HepG2 (cell line): ENCODE data around the gene ZFAND2B. TPM values are rescaled to one million over a fixed set of nuclear protein-coding genes. Genes with fewer than 3 reads are reported as not detected.
A peak's percentile ranks its signal among the peaks of the same experiment; 100 is the strongest.

Experiments used
- ARHGAP35 ChIP-seq: sonication (generic); formaldehyde crosslinking; IDR thresholded peaks from 2 replicates; pipeline ENCODE4 v1.9.0; 2022; ENCODE audit warnings: mild to moderate bottlenecking, inconsistent platforms, moderate library complexity, missing genetic modification reagents, borderline replicate concordance
- CHCHD3 ChIP-seq: sonication (generic); formaldehyde crosslinking; IDR thresholded peaks from 2 replicates; pipeline ENCODE4 v1.8.0; 2022; ENCODE audit warnings: mild to moderate bottlenecking, missing genetic modification reagents, moderate library complexity
- PCBP2 ChIP-seq: fragments of 200-400 bp; formaldehyde crosslinking; optimal IDR thresholded peaks from 2 replicates; pipeline ENCODE3; 2018; ENCODE audit warnings: low read length, low read depth; ENCODE audit not compliant: poor library complexity, severe bottlenecking
- PHF20 ChIP-seq: sonication (generic); formaldehyde crosslinking; IDR thresholded peaks from 2 replicates; pipeline ENCODE4 v1.5.0; 2020; ENCODE audit warnings: mild to moderate bottlenecking, missing genetic modification reagents
- REL ChIP-seq: sonication (generic); formaldehyde crosslinking; conservative IDR thresholded peaks from 2 replicates; pipeline ENCODE4 v1.8.0; 2022; ENCODE audit warnings: mild to moderate bottlenecking, missing genetic modification reagents, moderate library complexity
- RXRA ChIP-seq: sonication (generic); formaldehyde crosslinking; IDR thresholded peaks from 2 replicates; pipeline ENCODE4 v1.5.1; 2020; ENCODE audit warnings: missing genetic modification reagents
- ZNF264 ChIP-seq: sonication (generic); formaldehyde crosslinking; IDR thresholded peaks from 2 replicates; pipeline ENCODE4 v1.4.0; 2020; ENCODE audit warnings: missing genetic modification reagents
- ZNF460 ChIP-seq: sonication (generic); formaldehyde crosslinking; IDR thresholded peaks from 2 replicates; pipeline ENCODE4 v1.5.1; 2020; ENCODE audit warnings: missing genetic modification reagents, mild to moderate bottlenecking, borderline replicate concordance
- ZNF703 ChIP-seq: sonication (generic); formaldehyde crosslinking; IDR thresholded peaks from 2 replicates; pipeline ENCODE4 v1.5.1; 2020; ENCODE audit warnings: missing genetic modification reagents, mild to moderate bottlenecking, moderate library complexity, borderline replicate concordance
- polyA plus RNA-seq, 8 experiments: library from polyadenylated mRNA; depleted of rRNA in 3 of 8; stranded (reverse) in 7 of 8; unstranded in 1 of 8; fragments of >200 nt; fragmentation: Illumina TruSeq in 4 of 8; extraction: Trizol in 4 of 8; gene quantifications; 2 replicates each; pipeline versions ENCODE4 v1.2.1 to v1.2.3, GENCODE V29; 2011 to 2016; ENCODE audit warnings: low read depth in 4 of 8, missing spikeins in 1 of 8, mixed read lengths in 1 of 8; ENCODE audit not compliant: insufficient read depth in 1 of 8
- total RNA-seq, 5 experiments: library from RNA; depleted of rRNA; stranded (reverse); fragments of >200 nt; fragmentation: Illumina TruSeq; extraction: Trizol; gene quantifications; 2 replicates each; pipeline ENCODE4 v1.2.3, GENCODE V29; 2016; ENCODE audit warnings: low read depth in 1 of 5
- TF ChIP-seq, protein P1 (sequence below): sonication (generic); formaldehyde crosslinking; IDR thresholded peaks from 2 replicates; pipeline ENCODE4 v1.8.0; 2023; ENCODE audit warnings: mild to moderate bottlenecking, missing genetic modification reagents
- TF ChIP-seq, protein P2 (sequence below), 2 experiments: sonication (generic) in 1 of 2; formaldehyde crosslinking in 1 of 2; IDR thresholded peaks; 2 replicates each; pipeline versions ENCODE4 v1.4.0 to v1.6.1; 2016 to 2020; ENCODE audit warnings: borderline replicate concordance in 1 of 2, low read depth in 1 of 2, mild to moderate bottlenecking in 1 of 2, missing genetic modification reagents in 1 of 2
- TF ChIP-seq, protein P3 (sequence below): sonication (generic); formaldehyde crosslinking; IDR thresholded peaks from 2 replicates; pipeline ENCODE4 v1.5.1; 2020; ENCODE audit warnings: mild to moderate bottlenecking, missing genetic modification reagents, moderate library complexity
- TF ChIP-seq, protein P4 (sequence below): sonication (generic); formaldehyde crosslinking; IDR thresholded peaks from 2 replicates; pipeline ENCODE4 v1.5.0; 2020; ENCODE audit warnings: mild to moderate bottlenecking, missing genetic modification reagents

ZFAND2B gene
- total and polyA plus RNA-seq, 2 of the 13 experiments (the other 11 are each of a cell fraction or from before 2014, with no cell fraction given) = 53.3 to 115 TPM

DNA sequence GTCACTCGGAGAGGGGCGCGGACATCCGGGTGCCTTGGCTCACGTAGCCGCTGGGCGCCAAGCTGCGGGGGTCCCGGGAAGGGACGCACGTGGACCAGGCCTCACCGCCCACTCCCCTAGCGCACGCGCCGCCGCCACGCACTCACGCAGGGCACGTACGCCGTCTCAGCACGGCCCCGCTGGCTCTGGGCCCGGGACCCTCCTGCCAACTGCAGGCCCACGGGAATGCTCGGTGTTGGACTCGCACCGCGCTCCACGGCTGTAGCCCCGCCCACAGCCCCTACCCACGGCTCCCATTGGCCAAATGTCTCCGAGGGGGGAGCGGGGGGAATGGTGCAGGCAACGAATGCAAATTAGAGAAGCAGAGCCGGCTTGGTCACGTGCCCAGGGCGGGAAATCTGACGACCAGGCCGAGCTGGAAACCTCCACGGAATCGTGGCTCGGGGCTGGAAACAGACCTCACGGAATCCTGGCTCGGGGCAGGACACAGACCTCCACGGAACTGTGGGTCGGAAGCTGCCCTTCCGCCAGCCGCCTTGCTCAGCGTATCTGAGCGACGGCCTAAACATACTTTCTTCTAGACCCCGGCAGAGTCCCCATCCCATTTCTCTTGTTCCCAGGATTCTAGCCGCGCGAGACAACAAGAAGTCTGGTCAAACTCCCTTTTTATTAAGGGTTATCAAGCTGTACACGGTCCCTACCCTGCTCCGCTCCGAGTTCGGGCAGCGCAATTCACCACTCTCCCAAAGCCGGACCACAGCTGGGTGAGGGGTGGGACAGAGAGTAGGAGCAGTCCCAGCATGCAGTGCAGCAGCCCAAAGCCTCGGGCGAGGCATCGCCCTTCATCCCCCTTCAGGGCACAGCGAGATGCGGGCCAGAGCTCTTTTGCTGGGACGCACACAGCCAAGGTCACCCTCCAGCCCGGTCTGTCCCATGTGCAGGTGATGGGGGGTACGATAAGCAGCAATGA, 12.4 kb downstream of the ZFAND2B start, which contains the start of gene ABCB6 (continued):
- TF ChIP-seq, protein P1, sequence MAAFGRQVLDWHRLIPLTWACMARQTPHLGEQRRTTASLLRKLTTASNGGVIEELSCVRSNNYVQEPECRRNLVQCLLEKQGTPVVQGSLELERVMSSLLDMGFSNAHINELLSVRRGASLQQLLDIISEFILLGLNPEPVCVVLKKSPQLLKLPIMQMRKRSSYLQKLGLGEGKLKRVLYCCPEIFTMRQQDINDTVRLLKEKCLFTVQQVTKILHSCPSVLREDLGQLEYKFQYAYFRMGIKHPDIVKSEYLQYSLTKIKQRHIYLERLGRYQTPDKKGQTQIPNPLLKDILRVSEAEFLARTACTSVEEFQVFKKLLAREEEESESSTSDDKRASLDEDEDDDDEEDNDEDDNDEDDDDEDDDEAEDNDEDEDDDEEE = peak; percentile 96; the same call in 1 of the 2 replicates
- peak; percentile 84; the same call in 1 of the 2 replicates for TF ChIP-seq ZNF703 (CRISPR knock-in tag)
- TF ChIP-seq PHF20 (CRISPR knock-in tag) = peak; percentile 71
- TF ChIP-seq ZNF264 = 0 out of 2 replicates have a peak, but pooled peaks have one; percentile 36
- TF ChIP-seq, protein P2, sequence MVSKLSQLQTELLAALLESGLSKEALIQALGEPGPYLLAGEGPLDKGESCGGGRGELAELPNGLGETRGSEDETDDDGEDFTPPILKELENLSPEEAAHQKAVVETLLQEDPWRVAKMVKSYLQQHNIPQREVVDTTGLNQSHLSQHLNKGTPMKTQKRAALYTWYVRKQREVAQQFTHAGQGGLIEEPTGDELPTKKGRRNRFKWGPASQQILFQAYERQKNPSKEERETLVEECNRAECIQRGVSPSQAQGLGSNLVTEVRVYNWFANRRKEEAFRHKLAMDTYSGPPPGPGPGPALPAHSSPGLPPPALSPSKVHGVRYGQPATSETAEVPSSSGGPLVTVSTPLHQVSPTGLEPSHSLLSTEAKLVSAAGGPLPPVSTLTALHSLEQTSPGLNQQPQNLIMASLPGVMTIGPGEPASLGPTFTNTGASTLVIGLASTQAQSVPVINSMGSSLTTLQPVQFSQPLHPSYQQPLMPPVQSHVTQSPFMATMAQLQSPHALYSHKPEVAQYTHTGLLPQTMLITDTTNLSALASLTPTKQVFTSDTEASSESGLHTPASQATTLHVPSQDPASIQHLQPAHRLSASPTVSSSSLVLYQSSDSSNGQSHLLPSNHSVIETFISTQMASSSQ (IDR thresholded peaks at IDR 0.05; ENCODE audit: low read depth) = no peak
- TF ChIP-seq, protein P2 (CRISPR knock-in tag; IDR thresholded peaks at IDR 0.05; ENCODE audit: borderline replicate concordance) = peak; percentile 79; the same call in 1 of the 2 replicates
- TF ChIP-seq, protein P3, sequence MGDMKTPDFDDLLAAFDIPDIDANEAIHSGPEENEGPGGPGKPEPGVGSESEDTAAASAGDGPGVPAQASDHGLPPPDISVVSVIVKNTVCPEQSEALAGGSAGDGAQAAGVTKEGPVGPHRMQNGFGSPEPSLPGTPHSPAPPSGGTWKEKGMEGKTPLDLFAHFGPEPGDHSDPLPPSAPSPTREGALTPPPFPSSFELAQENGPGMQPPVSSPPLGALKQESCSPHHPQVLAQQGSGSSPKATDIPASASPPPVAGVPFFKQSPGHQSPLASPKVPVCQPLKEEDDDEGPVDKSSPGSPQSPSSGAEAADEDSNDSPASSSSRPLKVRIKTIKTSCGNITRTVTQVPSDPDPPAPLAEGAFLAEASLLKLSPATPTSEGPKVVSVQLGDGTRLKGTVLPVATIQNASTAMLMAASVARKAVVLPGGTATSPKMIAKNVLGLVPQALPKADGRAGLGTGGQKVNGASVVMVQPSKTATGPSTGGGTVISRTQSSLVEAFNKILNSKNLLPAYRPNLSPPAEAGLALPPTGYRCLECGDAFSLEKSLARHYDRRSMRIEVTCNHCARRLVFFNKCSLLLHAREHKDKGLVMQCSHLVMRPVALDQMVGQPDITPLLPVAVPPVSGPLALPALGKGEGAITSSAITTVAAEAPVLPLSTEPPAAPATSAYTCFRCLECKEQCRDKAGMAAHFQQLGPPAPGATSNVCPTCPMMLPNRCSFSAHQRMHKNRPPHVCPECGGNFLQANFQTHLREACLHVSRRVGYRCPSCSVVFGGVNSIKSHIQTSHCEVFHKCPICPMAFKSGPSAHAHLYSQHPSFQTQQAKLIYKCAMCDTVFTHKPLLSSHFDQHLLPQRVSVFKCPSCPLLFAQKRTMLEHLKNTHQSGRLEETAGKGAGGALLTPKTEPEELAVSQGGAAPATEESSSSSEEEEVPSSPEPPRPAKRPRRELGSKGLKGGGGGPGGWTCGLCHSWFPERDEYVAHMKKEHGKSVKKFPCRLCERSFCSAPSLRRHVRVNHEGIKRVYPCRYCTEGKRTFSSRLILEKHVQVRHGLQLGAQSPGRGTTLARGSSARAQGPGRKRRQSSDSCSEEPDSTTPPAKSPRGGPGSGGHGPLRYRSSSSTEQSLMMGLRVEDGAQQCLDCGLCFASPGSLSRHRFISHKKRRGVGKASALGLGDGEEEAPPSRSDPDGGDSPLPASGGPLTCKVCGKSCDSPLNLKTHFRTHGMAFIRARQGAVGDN (CRISPR knock-in tag) = peak; percentile 99
- TF ChIP-seq, protein P4, sequence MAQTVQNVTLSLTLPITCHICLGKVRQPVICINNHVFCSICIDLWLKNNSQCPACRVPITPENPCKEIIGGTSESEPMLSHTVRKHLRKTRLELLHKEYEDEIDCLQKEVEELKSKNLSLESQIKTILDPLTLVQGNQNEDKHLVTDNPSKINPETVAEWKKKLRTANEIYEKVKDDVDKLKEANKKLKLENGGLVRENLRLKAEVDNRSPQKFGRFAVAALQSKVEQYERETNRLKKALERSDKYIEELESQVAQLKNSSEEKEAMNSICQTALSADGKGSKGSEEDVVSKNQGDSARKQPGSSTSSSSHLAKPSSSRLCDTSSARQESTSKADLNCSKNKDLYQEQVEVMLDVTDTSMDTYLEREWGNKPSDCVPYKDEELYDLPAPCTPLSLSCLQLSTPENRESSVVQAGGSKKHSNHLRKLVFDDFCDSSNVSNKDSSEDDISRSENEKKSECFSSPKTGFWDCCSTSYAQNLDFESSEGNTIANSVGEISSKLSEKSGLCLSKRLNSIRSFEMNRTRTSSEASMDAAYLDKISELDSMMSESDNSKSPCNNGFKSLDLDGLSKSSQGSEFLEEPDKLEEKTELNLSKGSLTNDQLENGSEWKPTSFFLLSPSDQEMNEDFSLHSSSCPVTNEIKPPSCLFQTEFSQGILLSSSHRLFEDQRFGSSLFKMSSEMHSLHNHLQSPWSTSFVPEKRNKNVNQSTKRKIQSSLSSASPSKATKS (CRISPR knock-in tag) = no peak
- TF ChIP-seq REL (CRISPR knock-in tag) = no peak; the same call in 1 of the 2 replicates
- peak; percentile 96 for TF ChIP-seq CHCHD3 (CRISPR knock-in tag)
- TF ChIP-seq ZNF460 (CRISPR knock-in tag) = no peak
- TF ChIP-seq ARHGAP35 = peak; percentile 97
- peak; percentile 80 for TF ChIP-seq RXRA (CRISPR knock-in tag)
- TF ChIP-seq PCBP2 = no peak
